ENCODE measurements around the gene PDZK1IP1. TPM values are rescaled to one million over a fixed set of nuclear protein-coding genes. Genes with fewer than 3 reads are reported as not detected.

Gene PDZK1IP1
- total and polyA plus RNA-seq, 2 donors (not counting 3 experiments of a cell fraction or from before 2014, with no cell fraction given): 0.52 TPM; not detected in 1

DNA sequence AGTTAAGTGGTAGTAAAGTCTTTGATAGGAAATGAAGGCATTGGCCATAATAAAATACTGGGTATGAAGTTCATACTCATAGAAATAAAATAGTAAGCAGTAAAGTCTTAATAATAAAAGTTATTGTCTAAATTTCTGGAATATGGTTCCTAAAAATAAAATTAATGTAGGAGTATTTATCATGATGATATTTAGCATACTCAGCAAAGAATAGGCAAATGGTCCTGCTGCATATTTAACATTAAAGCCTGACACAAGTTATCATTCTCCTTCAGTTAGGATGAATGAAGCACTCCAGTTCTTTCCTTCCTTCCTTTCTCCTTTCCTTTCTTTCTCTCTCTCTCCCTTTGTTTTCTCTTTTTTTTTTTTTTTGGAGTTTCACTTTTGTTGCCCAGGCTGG is 25.3 kb downstream of the PDZK1IP1 start:
- Histone ChIP-seq H3K4me3 (replicated peaks in 1 of 3; ENCODE audit: insufficient read depth in 1 of 3, low read depth in 1 of 3, low read length in 3 of 3) (no peak overlapping the region), H3K27me3 (ENCODE audit: control insufficient read depth in 2 of 2, insufficient read depth in 2 of 2, low read length in 2 of 2) (peaks cover 0 to 3% of the 10 kb centered on the region in 2 experiments), H3K79me2 (ENCODE audit: control insufficient read depth, insufficient read depth, low read length) (no peaks in the 10 kb centered on the region), H3K9me3 (replicated peaks; ENCODE audit: control insufficient read depth, insufficient read depth, low read length) (no peaks in the 10 kb centered on the region), H3K4me2 (ENCODE audit: insufficient read depth, low read length) (no peak overlapping the region), H3K9me1 (replicated peaks; ENCODE audit: control insufficient read depth, extremely low read depth, insufficient read depth, low read length) (no peaks in the 10 kb centered on the region), H3K4me1 (ENCODE audit: control insufficient read depth, extremely low read depth, insufficient read depth, low read length) (no peaks in the 10 kb centered on the region), H3K36me3 (ENCODE audit: control insufficient read depth in 2 of 2, extremely low read depth in 1 of 2, insufficient read depth in 2 of 2, low read length in 2 of 2) (no peaks in the 10 kb centered on the region), H2AFZ (ENCODE audit: low read depth, low read length) (no peak overlapping the region), H4K20me1 (replicated peaks; ENCODE audit: control insufficient read depth, extremely low read depth, insufficient read depth, low read length) (no peaks in the 10 kb centered on the region), H3K27ac (ENCODE audit: insufficient read depth, low read depth, low read length) (no peak overlapping the region), H3K9ac (replicated peaks; ENCODE audit: extremely low read depth, insufficient read depth, low read length) (no peak overlapping the region)
- DNase-seq (ENCODE audit: low read depth, low spot score) (no peak), FAIRE-seq (no peak)
- no TSS peak for BruUV-seq (replicated peaks)
- TF ChIP-seq JUN (IDR thresholded peaks at IDR 0.05; ENCODE audit: borderline replicate concordance, insufficient read depth, insufficient read length, low read depth) (no peak), EZH2 (IDR thresholded peaks at IDR 0.05; ENCODE audit: borderline replicate concordance, low read depth, low read length, severe bottlenecking) (no peak), MAX (IDR thresholded peaks at IDR 0.05; ENCODE audit: insufficient read depth, insufficient read length) (no peak), MYC (IDR thresholded peaks at IDR 0.05; ENCODE audit: low read depth, low read length) (no peak)
- intact Hi-C loops (cut with micrococcal nuclease) (no loop called here), dilution Hi-C loops (cut with MboI; ENCODE audit: extremely low pct_ligation_motif_present, low sequenced_read_pairs) (no loop called here)
- ChIA-PET POLR2A (no interaction called here), CTCF (interaction anchor here (1.0 kb wide), 1 partner anchor 15 kb away, joined by 5 read pairs; no protein-coding TSS in a partner anchor)

DNA sequence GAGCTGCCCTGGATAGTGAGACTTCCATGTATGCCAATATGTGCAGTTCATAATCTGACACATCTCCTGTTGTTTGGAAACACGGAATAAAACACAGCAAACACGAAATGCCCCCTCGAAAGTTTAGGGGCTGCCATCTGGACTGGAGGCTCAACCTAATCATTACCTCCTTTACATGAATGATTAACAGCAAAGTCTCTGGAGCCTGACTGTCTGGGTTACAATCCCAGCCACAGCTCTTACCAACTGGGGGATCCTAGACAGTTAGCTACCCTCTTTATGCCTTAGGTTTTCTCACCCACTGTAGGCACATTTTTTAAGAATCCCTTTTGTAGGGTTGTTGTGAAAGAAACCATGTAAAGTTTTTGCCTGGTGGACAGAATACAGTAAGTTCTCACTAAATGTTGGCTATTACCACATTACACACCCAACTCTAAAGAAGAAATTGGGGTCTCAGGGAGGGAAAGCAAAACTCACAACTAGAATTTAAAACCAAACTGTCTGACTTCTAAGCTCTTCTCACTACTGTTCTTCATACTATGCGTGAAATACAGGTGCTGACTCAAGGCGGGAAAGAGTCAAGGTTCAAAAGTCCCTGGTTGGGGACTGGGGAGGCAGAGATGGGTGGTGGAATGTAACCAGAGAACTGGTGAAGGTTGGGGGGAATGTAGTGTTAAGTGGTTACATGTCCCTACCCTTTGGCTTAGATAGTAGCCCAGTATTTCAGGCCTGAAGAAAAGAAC is 28.4 kb downstream of the PDZK1IP1 start:
- Histone ChIP-seq H3K9me3 (replicated peaks; ENCODE audit: control insufficient read depth, insufficient read depth, low read length) (no peaks in the 10 kb centered on the region), H3K36me3 (ENCODE audit: control insufficient read depth in 2 of 2, extremely low read depth in 1 of 2, insufficient read depth in 2 of 2, low read length in 2 of 2) (no peaks in the 10 kb centered on the region), H3K4me2 (ENCODE audit: insufficient read depth, low read length) (no peak overlapping the region), H4K20me1 (replicated peaks; ENCODE audit: control insufficient read depth, extremely low read depth, insufficient read depth, low read length) (no peaks in the 10 kb centered on the region), H2AFZ (ENCODE audit: low read depth, low read length) (no peak overlapping the region), H3K27ac (ENCODE audit: insufficient read depth, low read depth, low read length) (no peak overlapping the region), H3K4me3 (replicated peaks in 1 of 3; ENCODE audit: insufficient read depth in 1 of 3, low read depth in 1 of 3, low read length in 3 of 3) (no peak overlapping the region), H3K9ac (replicated peaks; ENCODE audit: extremely low read depth, insufficient read depth, low read length) (no peak overlapping the region), H3K9me1 (replicated peaks; ENCODE audit: control insufficient read depth, extremely low read depth, insufficient read depth, low read length) (no peaks in the 10 kb centered on the region), H3K4me1 (ENCODE audit: control insufficient read depth, extremely low read depth, insufficient read depth, low read length) (no peaks in the 10 kb centered on the region), H3K79me2 (ENCODE audit: control insufficient read depth, insufficient read depth, low read length) (no peaks in the 10 kb centered on the region), H3K27me3 (ENCODE audit: control insufficient read depth in 2 of 2, insufficient read depth in 2 of 2, low read length in 2 of 2) (peaks cover 0 to 3% of the 10 kb centered on the region in 2 experiments)
- TF ChIP-seq CTCF (IDR thresholded peaks at IDR 0.05; ENCODE audit: extremely low read depth in 1 of 2, insufficient read depth in 1 of 2, low read depth in 1 of 2, low read length in 2 of 2) (no peak), GATA2 (IDR thresholded peaks at IDR 0.05; ENCODE audit: insufficient read depth, insufficient read length, low read depth, low read length) (no peak), POLR2AphosphoS5 (IDR thresholded peaks at IDR 0.05; ENCODE audit: insufficient read depth, low read depth, low read length) (no peak), EZH2 (IDR thresholded peaks at IDR 0.05; ENCODE audit: borderline replicate concordance, low read depth, low read length, severe bottlenecking) (no peak), JUN (IDR thresholded peaks at IDR 0.05; ENCODE audit: borderline replicate concordance, insufficient read depth, insufficient read length, low read depth) (no peak), MYC (IDR thresholded peaks at IDR 0.05; ENCODE audit: low read depth, low read length) (no peak), MAX (IDR thresholded peaks at IDR 0.05; ENCODE audit: insufficient read depth, insufficient read length) (no peak), FOS (IDR thresholded peaks at IDR 0.05; ENCODE audit: borderline replicate concordance, insufficient read depth, low read length) (no peak), POLR2A (IDR thresholded peaks at IDR 0.05; ENCODE audit: low read depth, low read length) (no peak)
- POLR2A ChIA-PET: no interaction called here
- dilution Hi-C loops (cut with MboI; ENCODE audit: extremely low pct_ligation_motif_present, low sequenced_read_pairs): no loop called here
- BruUV-seq (replicated peaks): no TSS peak
- FAIRE-seq (no peak), DNase-seq (ENCODE audit: low read depth, low spot score) (no peak)
- CTCF ChIA-PET: no interaction called here
- intact Hi-C loops (cut with micrococcal nuclease): no loop called here
